AG04450 (cell line): Measurements from ENCODE around the gene LAIR1. TPM values are rescaled to one million over a fixed set of nuclear protein-coding genes. Genes with fewer than 3 reads are reported as not detected.

ENCODE experiments used
- CTCF ChIA-PET: fragments of 300-600, 350-600 bp; formaldehyde crosslinking; extraction: SDS; loops from one replicate; lab custom pipeline; 2022; ENCODE audit warnings: antibody characterized with exemption, inconsistent platforms; lab: Charles Lee
- POLR2A ChIA-PET: fragments of 350-600 bp; formaldehyde crosslinking; extraction: SDS; loops from one replicate; lab custom pipeline; 2021; ENCODE audit warnings: antibody characterized with exemption, inconsistent platforms; lab: Yijun Ruan, JAX
- DNase-seq: peaks from one replicate; pipeline ENCODE4 v3.0.0-alpha.2; 2011; ENCODE audit warnings: low read depth, low spot score
- H3K27ac ChIP-seq: one replicate; pipeline ENCODE4 v1.5.1; 2012; ENCODE audit warnings: low read depth, low read length, control low read depth
- H3K27me3 ChIP-seq: one replicate; pipeline ENCODE4 v1.6.0; 2012; ENCODE audit warnings: low read length; ENCODE audit not compliant: control insufficient read depth, insufficient read depth
- H3K4me3 ChIP-seq: 2 replicates; pipeline ENCODE4 v1.5.1; 2011; ENCODE audit warnings: mild to moderate bottlenecking, low read depth, low read length, control low read depth
- H3K9me3 ChIP-seq: 2 replicates; pipeline ENCODE4 v1.5.1; 2012; ENCODE audit warnings: low read length; ENCODE audit not compliant: control insufficient read depth, insufficient read depth
- polyA plus RNA-seq: library from polyadenylated mRNA; depleted of rRNA; stranded (reverse); fragments of >200 nt; gene quantifications from 2 replicates; pipeline ENCODE4 v1.2.3, GENCODE V29; 2011
- TF ChIP-seq, protein P1 (sequence below): IDR thresholded peaks from 2 replicates; pipeline ENCODE4 v1.5.1; 2011; ENCODE audit warnings: low read depth, low read length, control low read depth, inconsistent platforms

LAIR1 gene
- polyA plus RNA-seq, 1 experiment: not detected

DNA sequence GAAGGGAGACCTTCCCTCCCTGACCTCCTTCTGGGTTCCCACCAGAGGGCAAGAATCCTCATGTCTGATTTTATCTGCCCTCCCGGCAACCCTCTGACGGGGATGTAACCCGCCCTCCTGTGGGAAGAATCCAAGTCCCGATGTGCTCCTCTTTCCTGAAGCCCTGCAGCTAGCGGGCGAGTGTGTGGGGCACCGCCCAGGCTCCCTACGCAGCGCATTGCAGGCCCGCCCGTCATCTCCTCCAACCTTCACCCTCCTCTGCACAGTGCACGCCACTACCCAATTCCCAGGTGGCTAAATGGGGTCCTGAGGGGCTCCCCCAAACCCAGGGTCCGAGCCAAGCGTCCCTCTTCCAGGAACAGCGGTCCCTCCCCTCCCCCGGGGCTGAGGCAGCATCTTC is 7.3 kb downstream of the LAIR1 start:
- TF ChIP-seq, protein P1, sequence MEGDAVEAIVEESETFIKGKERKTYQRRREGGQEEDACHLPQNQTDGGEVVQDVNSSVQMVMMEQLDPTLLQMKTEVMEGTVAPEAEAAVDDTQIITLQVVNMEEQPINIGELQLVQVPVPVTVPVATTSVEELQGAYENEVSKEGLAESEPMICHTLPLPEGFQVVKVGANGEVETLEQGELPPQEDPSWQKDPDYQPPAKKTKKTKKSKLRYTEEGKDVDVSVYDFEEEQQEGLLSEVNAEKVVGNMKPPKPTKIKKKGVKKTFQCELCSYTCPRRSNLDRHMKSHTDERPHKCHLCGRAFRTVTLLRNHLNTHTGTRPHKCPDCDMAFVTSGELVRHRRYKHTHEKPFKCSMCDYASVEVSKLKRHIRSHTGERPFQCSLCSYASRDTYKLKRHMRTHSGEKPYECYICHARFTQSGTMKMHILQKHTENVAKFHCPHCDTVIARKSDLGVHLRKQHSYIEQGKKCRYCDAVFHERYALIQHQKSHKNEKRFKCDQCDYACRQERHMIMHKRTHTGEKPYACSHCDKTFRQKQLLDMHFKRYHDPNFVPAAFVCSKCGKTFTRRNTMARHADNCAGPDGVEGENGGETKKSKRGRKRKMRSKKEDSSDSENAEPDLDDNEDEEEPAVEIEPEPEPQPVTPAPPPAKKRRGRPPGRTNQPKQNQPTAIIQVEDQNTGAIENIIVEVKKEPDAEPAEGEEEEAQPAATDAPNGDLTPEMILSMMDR: no peak
- H3K27ac ChIP-seq: no peak overlapping the region
- peaks cover 19% of the 10 kb centered on the region; the same call in 1 of the 2 replicates for H3K9me3 ChIP-seq
- POLR2A ChIA-PET: no interaction called here
- H3K27me3 ChIP-seq: no peaks in the 10 kb centered on the region
- DNase-seq: no peak
- no peak overlapping the region for H3K4me3 ChIP-seq
- CTCF ChIA-PET: no interaction called here

DNA sequence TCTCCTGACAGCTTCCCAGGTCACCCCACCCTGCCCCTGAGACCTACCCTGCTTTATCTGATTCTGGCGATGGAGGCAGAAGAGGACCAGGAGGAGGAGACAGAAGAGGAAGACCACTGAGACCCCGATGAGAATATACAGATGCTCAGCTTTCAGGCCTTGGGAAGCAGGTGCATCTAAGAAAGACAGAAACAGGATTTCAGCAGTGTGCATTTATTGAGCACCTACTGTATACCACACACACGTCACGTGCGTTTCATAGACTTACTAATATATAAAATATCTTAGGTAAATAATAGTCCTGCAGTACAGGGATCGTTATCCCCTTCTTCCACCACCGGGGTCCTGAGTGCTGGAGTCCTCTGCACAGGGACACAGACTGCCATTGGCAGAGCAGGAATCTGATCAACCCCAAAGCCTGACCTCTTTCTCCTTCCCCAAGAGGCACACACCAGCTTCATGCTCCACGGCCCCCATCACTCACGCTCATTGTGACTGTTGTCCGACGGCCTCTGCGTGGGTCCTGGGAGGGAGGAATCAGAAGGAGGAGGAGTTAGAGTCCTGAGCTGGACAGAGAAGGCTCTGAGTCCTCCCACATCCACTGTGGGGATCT is 8.2 kb downstream of the LAIR1 start:
- POLR2A ChIA-PET: interaction anchor here (0.6 kb wide), 1 partner anchor 156 kb away, joined by 4 read pairs; the partner anchor contains the start of gene RPS9
- DNase-seq: no peak
- Histone ChIP-seq H3K4me3 (no peak overlapping the region), H3K9me3 (peaks cover 19% of the 10 kb centered on the region; the same call in 1 of the 2 replicates), H3K27ac (no peak overlapping the region), H3K27me3 (no peaks in the 10 kb centered on the region)
- CTCF ChIA-PET: no interaction called here
- TF ChIP-seq, protein P1: no peak

DNA sequence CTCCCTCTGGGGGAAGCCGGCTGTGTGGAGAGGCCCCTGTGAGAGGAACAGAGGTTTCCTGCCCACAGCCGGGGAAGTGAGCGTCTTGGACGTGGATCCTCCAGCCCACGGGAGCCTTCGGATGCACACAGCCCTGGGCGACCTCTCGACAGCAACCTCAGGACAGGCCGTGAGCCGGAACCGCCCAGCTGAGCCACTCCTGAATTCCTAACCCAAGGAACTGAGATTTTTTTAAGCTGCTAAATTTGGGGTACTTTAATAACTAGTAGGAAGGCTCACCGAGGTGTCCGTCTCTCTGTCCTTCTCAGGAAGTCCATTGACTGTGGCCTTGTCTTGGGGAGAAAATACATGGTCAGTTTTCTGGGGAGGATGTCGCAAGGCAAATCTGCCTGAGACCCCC is 9.1 kb downstream of the LAIR1 start:
- H3K4me3 ChIP-seq: no peak overlapping the region
- no peak for DNase-seq
- ChIA-PET CTCF (no interaction called here), POLR2A (no interaction called here)
- H3K27ac ChIP-seq: no peak overlapping the region
- no peaks in the 10 kb centered on the region for H3K27me3 ChIP-seq
- peaks cover 16% of the 10 kb centered on the region; the same call in 1 of the 2 replicates for H3K9me3 ChIP-seq
- TF ChIP-seq, protein P1: no peak

DNA sequence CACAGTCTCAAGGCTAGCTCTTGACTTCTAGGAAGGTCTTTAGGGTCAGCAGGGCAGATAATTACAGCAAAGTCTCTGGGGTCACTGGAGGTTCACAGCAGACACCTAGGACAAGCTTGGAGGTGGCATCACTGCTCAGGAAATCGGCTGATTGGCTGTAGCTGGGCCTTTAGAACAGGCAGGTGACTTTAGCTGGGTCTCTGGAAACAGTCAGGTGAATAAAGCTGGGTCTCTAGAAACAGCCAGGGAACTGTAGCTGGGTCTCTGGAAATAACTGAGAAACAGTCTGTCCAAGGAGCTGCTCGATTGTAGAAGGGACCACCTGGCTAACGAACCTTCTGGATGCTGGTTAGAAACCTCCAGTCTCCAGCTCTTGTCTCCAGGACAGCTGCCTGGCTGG is 10.0 kb downstream of the LAIR1 start:
- Histone ChIP-seq H3K27ac (no peak overlapping the region), H3K4me3 (no peak overlapping the region), H3K9me3 (peaks cover 12% of the 10 kb centered on the region; the same call in 1 of the 2 replicates), H3K27me3 (no peaks in the 10 kb centered on the region)
- no peak for DNase-seq
- CTCF ChIA-PET: no interaction called here
- POLR2A ChIA-PET: no interaction called here
- TF ChIP-seq, protein P1: no peak

DNA sequence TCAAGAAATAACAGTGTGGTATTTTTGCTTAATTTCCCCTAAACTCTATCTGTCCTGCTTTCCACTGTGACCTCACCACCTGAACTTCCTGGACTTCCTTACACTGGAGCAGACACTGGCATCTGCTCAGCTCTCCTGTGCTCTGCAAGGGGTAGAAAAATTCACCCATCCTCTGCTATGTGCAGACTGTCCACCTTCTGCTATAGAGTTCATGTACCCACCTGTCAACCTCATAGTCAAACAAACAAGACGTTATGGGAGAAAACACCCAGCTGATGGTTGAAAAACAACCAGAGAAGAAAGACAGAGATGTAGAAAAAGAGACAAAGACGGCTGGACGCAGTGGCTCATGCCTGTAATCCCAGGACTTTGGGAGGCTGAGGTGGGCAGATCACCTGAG is 12.2 kb downstream of the LAIR1 start:
- H3K4me3 ChIP-seq: no peak overlapping the region
- ChIA-PET CTCF (no interaction called here), POLR2A (no interaction called here)
- no peaks in the 10 kb centered on the region for H3K27me3 ChIP-seq
- H3K9me3 ChIP-seq: peaks cover 11% of the 10 kb centered on the region; the same call in 1 of the 2 replicates
- DNase-seq: no peak
- TF ChIP-seq, protein P1: no peak
- H3K27ac ChIP-seq: no peak overlapping the region
